GM12878 (cell line): ENCODE measurements around the gene SUGCT. TPM values are rescaled to one million over a fixed set of nuclear protein-coding genes. Genes with fewer than 3 reads are reported as not detected.

Experiments used
- ATF3 ChIP-seq: IDR thresholded peaks from 2 replicates; pipeline ENCODE4 v1.6.1; 2011; ENCODE audit warnings: low read depth, mild to moderate bottlenecking, low read length, moderate library complexity, borderline replicate concordance; ENCODE audit errors: extremely low read depth
- ATF7 ChIP-seq: fragments of 450-650 bp; IDR thresholded peaks from 2 replicates; pipeline ENCODE4 v1.6.1; 2016; ENCODE audit warnings: low read depth, mild to moderate bottlenecking
- BRCA1 ChIP-seq: IDR thresholded peaks from 2 replicates; pipeline ENCODE4 v1.6.1; 2011; ENCODE audit warnings: low read depth, low read length, improper control_type of control experiment
- CBX5 ChIP-seq: sonication (generic); IDR thresholded peaks from 2 replicates; pipeline ENCODE4 v1.6.1; 2016; ENCODE audit warnings: low read depth, moderate library complexity, mild to moderate bottlenecking, inconsistent platforms
- FOS ChIP-seq: IDR thresholded peaks from 3 replicates; pipeline ENCODE4 v1.6.1; 2011; ENCODE audit warnings: borderline replicate concordance; ENCODE audit not compliant: insufficient read length; ENCODE audit errors: extremely low read depth
- FOXM1 ChIP-seq: IDR thresholded peaks from 2 replicates; pipeline ENCODE4 v1.6.1; 2012; ENCODE audit warnings: low read depth, mild to moderate bottlenecking, inconsistent platforms, low read length, moderate library complexity
- HDAC2 ChIP-seq: fragments of 200-600 bp; sonication (generic); IDR thresholded peaks from 2 replicates; pipeline ENCODE4 v1.6.1; 2017
- IKZF1 ChIP-seq: fragments of 450-650 bp; conservative IDR thresholded peaks from 2 replicates; pipeline ENCODE4 v1.6.1; 2017; ENCODE audit warnings: antibody characterized with exemption, mild to moderate bottlenecking
- IRF4 ChIP-seq: IDR thresholded peaks from 2 replicates; pipeline ENCODE4 v1.6.1; 2011; ENCODE audit warnings: low read depth, low read length
- JUNB ChIP-seq: IDR thresholded peaks from 2 replicates; pipeline ENCODE4 v1.6.1; 2016; ENCODE audit warnings: antibody characterized with exemption, mild to moderate bottlenecking
- JUND ChIP-seq: IDR thresholded peaks from 2 replicates; pipeline ENCODE4 v1.6.1; 2012; ENCODE audit warnings: low read depth, mild to moderate bottlenecking, low read length, improper control_type of control experiment, moderate library complexity
- KAT2A ChIP-seq: conservative IDR thresholded peaks from 2 replicates; pipeline ENCODE4 v1.6.1; 2011; ENCODE audit warnings: low read depth, low read length; ENCODE audit not compliant: control insufficient read depth
- NFYA ChIP-seq: IDR thresholded peaks from 2 replicates; pipeline ENCODE4 v1.6.1; 2011; ENCODE audit warnings: low read depth, mild to moderate bottlenecking, low read length, improper control_type of control experiment, borderline replicate concordance
- NKRF ChIP-seq: fragments of 450-650 bp; conservative IDR thresholded peaks from 2 replicates; pipeline ENCODE4 v1.6.1; 2017; ENCODE audit warnings: mild to moderate bottlenecking, moderate library complexity
- PBX3 ChIP-seq: IDR thresholded peaks from 2 replicates; pipeline ENCODE4 v1.6.1; 2011; ENCODE audit warnings: mild to moderate bottlenecking, low read depth, low read length, moderate library complexity; ENCODE audit not compliant: insufficient replicate concordance
- RCOR1 ChIP-seq: conservative IDR thresholded peaks from 2 replicates; pipeline ENCODE4 v1.6.1; 2012; ENCODE audit warnings: low read depth, low read length, improper control_type of control experiment
- SUPT20H ChIP-seq: IDR thresholded peaks from 2 replicates; pipeline ENCODE4 v1.6.1; 2011; ENCODE audit warnings: low read depth, mild to moderate bottlenecking, low read length, moderate library complexity, borderline replicate concordance; ENCODE audit not compliant: control insufficient read depth
- TCF12 ChIP-seq: IDR thresholded peaks from 2 replicates; pipeline ENCODE4 v1.6.1; 2011; ENCODE audit warnings: low read depth, mild to moderate bottlenecking, low read length
- ZBTB33 ChIP-seq: fragments of 450-650 bp; IDR thresholded peaks from 2 replicates; pipeline ENCODE4 v1.6.1; 2017; ENCODE audit warnings: mild to moderate bottlenecking
- ZBTB4 ChIP-seq: fragments of 450-650 bp; formaldehyde crosslinking; IDR thresholded peaks from 2 replicates; pipeline ENCODE4 v1.4.0; 2022; ENCODE audit warnings: mild to moderate bottlenecking, moderate library complexity
- ZNF24 ChIP-seq: fragments of 450-650 bp; IDR thresholded peaks from 2 replicates; pipeline ENCODE4 v1.6.1; 2017; ENCODE audit warnings: antibody characterized with exemption, mild to moderate bottlenecking
- polyA plus RNA-seq, 11 experiments: library from polyadenylated mRNA; depleted of rRNA in 4 of 11; unstranded in 6 of 11; stranded (reverse) in 5 of 11; fragments of >200 nt; fragmentation: Nextera tagmentation in 4 of 11; fragmentation: Illumina TruSeq in 1 of 11; extraction: Ambion mirVana in 4 of 11; extraction: Trizol in 1 of 11; gene quantifications; 1 replicate in 1 of 11; 2 replicates in 10 of 11; pipeline versions ENCODE4 v1.2.1 to v1.2.3, GENCODE V29; 2011 to 2016; ENCODE audit warnings: inconsistent platforms in 2 of 11, missing spikeins in 2 of 11, low read depth in 1 of 11
- total RNA-seq, 4 experiments: library from RNA; depleted of rRNA in 3 of 4; stranded (reverse); fragments of >200 nt in 3 of 4; fragmentation: Illumina TruSeq in 1 of 4; extraction: Trizol in 1 of 4; gene quantifications; 2 replicates each; pipeline versions ENCODE4 v1.2.1 to v1.2.3, GENCODE V29; 2013 to 2021

The SUGCT gene
- total and polyA plus RNA-seq, 10 of the 15 experiments (the other 5 are each of a cell fraction or from before 2014, with no cell fraction given), result 0.08 to 1.2 (median 0.67) TPM; not detected in 1

- no peak for TF ChIP-seq JUND
- no peak for TF ChIP-seq RCOR1
- no peak for TF ChIP-seq NFYA
- no peak for TF ChIP-seq KAT2A
- TF ChIP-seq IKZF1, result 0 out of 2 replicates have a peak, but pooled peaks have one; percentile 22
- TF ChIP-seq NKRF, result no peak
- TF ChIP-seq SUPT20H, result no peak
- TF ChIP-seq ZBTB4 (CRISPR knock-in tag), result no peak
- no peak for TF ChIP-seq IRF4
- TF ChIP-seq TCF12, result 0 out of 2 replicates have a peak, but pooled peaks have one; percentile 23
- TF ChIP-seq ZBTB33, result no peak
- TF ChIP-seq PBX3, result no peak
- TF ChIP-seq FOXM1, result no peak
- TF ChIP-seq BRCA1, result no peak
- no peak for TF ChIP-seq ATF3
- TF ChIP-seq JUNB, result 0 out of 2 replicates have a peak, but pooled peaks have one; percentile 8
- TF ChIP-seq HDAC2, result no peak
- no peak for TF ChIP-seq ATF7
- TF ChIP-seq ZNF24, result no peak
- no peak for TF ChIP-seq CBX5
- TF ChIP-seq FOS, result no peak
Measured at GRCh38 chr7:40551685-40552576, 417.1 kb downstream of the SUGCT start (continued).
